GM15510 (cell line): ENCODE results near the gene MKNK1.

ENCODE experiments used
- POLR2A ChIP-seq: IDR thresholded peaks from 3 replicates; pipeline ENCODE4 v1.6.1; 2011; ENCODE audit warnings: borderline replicate concordance; ENCODE audit not compliant: insufficient read length; ENCODE audit errors: extremely low read depth

Gene MKNK1

GRCh38 chr1:46612937-46613660, 9.0 kb upstream of the MKNK1 start:
- TF ChIP-seq POLR2A = no peak

- no peak for TF ChIP-seq POLR2A
Measured at GRCh38 chr1:46611691-46612221, 7.7 kb upstream of the MKNK1 start.

- TF ChIP-seq POLR2A = no peak
Measured at GRCh38 chr1:46607345-46608130, 3.5 kb upstream of the MKNK1 start.

GRCh38 chr1:46606255-46606965, 2.3 kb upstream of the MKNK1 start:
- TF ChIP-seq POLR2A = no peak

- no peak for TF ChIP-seq POLR2A
Measured at GRCh38 chr1:46605232-46605631, 1.2 kb upstream of the MKNK1 start.

- no peak for TF ChIP-seq POLR2A
Measured at GRCh38 chr1:46603481-46603857, 599 bp downstream of the MKNK1 start.

- TF ChIP-seq POLR2A = no peak
Measured at GRCh38 chr1:46601257-46602007, 2.6 kb downstream of the MKNK1 start.

GRCh38 chr1:46599059-46599970, 4.8 kb downstream of the MKNK1 start:
- TF ChIP-seq POLR2A = no peak

GRCh38 chr1:46596846-46597245, 7.2 kb downstream of the MKNK1 start:
- TF ChIP-seq POLR2A = no peak

GRCh38 chr1:46596036-46596435, 8.0 kb downstream of the MKNK1 start:
- TF ChIP-seq POLR2A = no peak

GRCh38 chr1:46595127-46595526, 8.9 kb downstream of the MKNK1 start:
- TF ChIP-seq POLR2A = no peak

GRCh38 chr1:46594063-46594462, 10.0 kb downstream of the MKNK1 start:
- TF ChIP-seq POLR2A = no peak

- no peak for TF ChIP-seq POLR2A
Measured at GRCh38 chr1:46592823-46593222, 11.2 kb downstream of the MKNK1 start.
